ENCODE data around the gene MARCHF3. TPM values are rescaled to one million over a fixed set of nuclear protein-coding genes. Genes with fewer than 3 reads are reported as not detected.

MARCHF3 gene
- total and polyA plus RNA-seq, 2 donors (not counting 3 experiments of a cell fraction or from before 2014, with no cell fraction given), result 31.9 to 35.0 TPM

DNA sequence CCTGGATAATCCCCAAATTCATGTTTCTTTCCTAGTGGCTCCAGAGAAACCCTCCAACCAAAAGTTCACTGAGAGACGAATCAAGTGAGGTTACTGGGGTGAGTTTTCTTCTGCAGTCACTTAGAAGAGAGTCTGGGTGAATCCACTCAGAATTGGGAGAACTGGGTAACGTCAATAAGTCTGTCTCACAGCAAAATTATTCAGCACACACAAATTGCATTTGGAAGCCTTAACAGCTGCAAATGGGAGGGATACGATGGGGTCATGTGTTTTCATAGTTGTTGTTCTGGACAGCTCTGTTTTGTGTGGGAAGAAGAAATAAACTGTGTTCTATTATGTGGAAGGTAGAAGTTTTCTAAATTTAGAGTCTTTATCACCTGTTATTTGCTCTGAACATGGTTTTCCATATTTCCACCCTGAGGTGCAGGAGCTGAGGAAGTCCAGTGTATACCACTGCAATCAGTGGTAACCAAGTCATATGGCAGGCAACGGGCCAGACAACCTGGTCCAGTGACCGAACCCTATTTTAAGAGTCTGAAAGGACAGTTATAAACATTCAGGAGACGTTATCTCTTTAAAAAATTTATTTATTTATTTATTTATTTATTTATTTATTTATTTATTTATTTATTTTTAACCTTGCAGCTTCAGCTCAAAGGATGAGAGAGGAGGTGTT is 21.9 kb downstream of the MARCHF3 start:
- ChIA-PET CTCF (interaction anchor here (1.3 kb wide), 1 partner anchor 38 kb away, joined by 3 read pairs; no protein-coding TSS in a partner anchor), POLR2A (no interaction called here)
- Histone ChIP-seq H3K9ac (replicated peaks; ENCODE audit: extremely low read depth, insufficient read depth, low read length) (no peak overlapping the region), H3K27me3 (ENCODE audit: control insufficient read depth in 2 of 2, insufficient read depth in 2 of 2, low read length in 2 of 2) (no peaks in the 10 kb centered on the region), H2AFZ (ENCODE audit: low read depth, low read length) (no peak overlapping the region), H3K9me3 (replicated peaks; ENCODE audit: control insufficient read depth, insufficient read depth, low read length) (no peaks in the 10 kb centered on the region), H3K4me3 (replicated peaks in 1 of 3; ENCODE audit: insufficient read depth in 1 of 3, low read depth in 1 of 3, low read length in 3 of 3) (no peak overlapping the region), H3K36me3 (ENCODE audit: control insufficient read depth in 2 of 2, extremely low read depth in 1 of 2, insufficient read depth in 2 of 2, low read length in 2 of 2) (no peaks in the 10 kb centered on the region), H3K4me2 (ENCODE audit: insufficient read depth, low read length) (no peak overlapping the region), H3K4me1 (ENCODE audit: control insufficient read depth, extremely low read depth, insufficient read depth, low read length) (peaks cover 20% of the 10 kb centered on the region), H3K9me1 (replicated peaks; ENCODE audit: control insufficient read depth, extremely low read depth, insufficient read depth, low read length) (no peaks in the 10 kb centered on the region), H3K79me2 (ENCODE audit: control insufficient read depth, insufficient read depth, low read length) (peaks cover 79% of the 10 kb centered on the region), H4K20me1 (replicated peaks; ENCODE audit: control insufficient read depth, extremely low read depth, insufficient read depth, low read length) (no peaks in the 10 kb centered on the region), H3K27ac (ENCODE audit: insufficient read depth, low read depth, low read length) (no peak overlapping the region)
- BruUV-seq (replicated peaks), result no TSS peak
- dilution Hi-C loops (cut with MboI; ENCODE audit: extremely low pct_ligation_motif_present, low sequenced_read_pairs) (no loop called here), intact Hi-C loops (cut with micrococcal nuclease) (no loop called here)
- FAIRE-seq, result no peak
- TF ChIP-seq EZH2 (IDR thresholded peaks at IDR 0.05; ENCODE audit: borderline replicate concordance, low read depth, low read length, severe bottlenecking) (no peak), FOS (IDR thresholded peaks at IDR 0.05; ENCODE audit: borderline replicate concordance, insufficient read depth, low read length) (no peak), POLR2AphosphoS5 (IDR thresholded peaks at IDR 0.05; ENCODE audit: insufficient read depth, low read depth, low read length) (no peak), JUN (IDR thresholded peaks at IDR 0.05; ENCODE audit: borderline replicate concordance, insufficient read depth, insufficient read length, low read depth) (no peak), MYC (IDR thresholded peaks at IDR 0.05; ENCODE audit: low read depth, low read length) (no peak), GATA2 (IDR thresholded peaks at IDR 0.05; ENCODE audit: insufficient read depth, insufficient read length, low read depth, low read length) (no peak), POLR2A (IDR thresholded peaks at IDR 0.05; ENCODE audit: low read depth, low read length) (no peak)
- TF ChIP-seq, protein P1, sequence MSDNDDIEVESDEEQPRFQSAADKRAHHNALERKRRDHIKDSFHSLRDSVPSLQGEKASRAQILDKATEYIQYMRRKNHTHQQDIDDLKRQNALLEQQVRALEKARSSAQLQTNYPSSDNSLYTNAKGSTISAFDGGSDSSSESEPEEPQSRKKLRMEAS (IDR thresholded peaks at IDR 0.05; ENCODE audit: insufficient read depth, insufficient read length), result no peak
- TF ChIP-seq, protein P2, sequence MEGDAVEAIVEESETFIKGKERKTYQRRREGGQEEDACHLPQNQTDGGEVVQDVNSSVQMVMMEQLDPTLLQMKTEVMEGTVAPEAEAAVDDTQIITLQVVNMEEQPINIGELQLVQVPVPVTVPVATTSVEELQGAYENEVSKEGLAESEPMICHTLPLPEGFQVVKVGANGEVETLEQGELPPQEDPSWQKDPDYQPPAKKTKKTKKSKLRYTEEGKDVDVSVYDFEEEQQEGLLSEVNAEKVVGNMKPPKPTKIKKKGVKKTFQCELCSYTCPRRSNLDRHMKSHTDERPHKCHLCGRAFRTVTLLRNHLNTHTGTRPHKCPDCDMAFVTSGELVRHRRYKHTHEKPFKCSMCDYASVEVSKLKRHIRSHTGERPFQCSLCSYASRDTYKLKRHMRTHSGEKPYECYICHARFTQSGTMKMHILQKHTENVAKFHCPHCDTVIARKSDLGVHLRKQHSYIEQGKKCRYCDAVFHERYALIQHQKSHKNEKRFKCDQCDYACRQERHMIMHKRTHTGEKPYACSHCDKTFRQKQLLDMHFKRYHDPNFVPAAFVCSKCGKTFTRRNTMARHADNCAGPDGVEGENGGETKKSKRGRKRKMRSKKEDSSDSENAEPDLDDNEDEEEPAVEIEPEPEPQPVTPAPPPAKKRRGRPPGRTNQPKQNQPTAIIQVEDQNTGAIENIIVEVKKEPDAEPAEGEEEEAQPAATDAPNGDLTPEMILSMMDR (IDR thresholded peaks at IDR 0.05; ENCODE audit: extremely low read depth in 1 of 2, insufficient read depth in 1 of 2, low read depth in 1 of 2, low read length in 2 of 2), result no peak
- DNase-seq (ENCODE audit: low read depth, low spot score), result no peak

Measured in endothelial cell of umbilical vein (primary cell).